ENCODE results near the gene TRAPPC6A. TPM values are rescaled to one million over a fixed set of nuclear protein-coding genes. Genes with fewer than 3 reads are reported as not detected.

TRAPPC6A gene
- total RNA-seq, 1 experiment from 2014 or later = 13.3 TPM

DNA sequence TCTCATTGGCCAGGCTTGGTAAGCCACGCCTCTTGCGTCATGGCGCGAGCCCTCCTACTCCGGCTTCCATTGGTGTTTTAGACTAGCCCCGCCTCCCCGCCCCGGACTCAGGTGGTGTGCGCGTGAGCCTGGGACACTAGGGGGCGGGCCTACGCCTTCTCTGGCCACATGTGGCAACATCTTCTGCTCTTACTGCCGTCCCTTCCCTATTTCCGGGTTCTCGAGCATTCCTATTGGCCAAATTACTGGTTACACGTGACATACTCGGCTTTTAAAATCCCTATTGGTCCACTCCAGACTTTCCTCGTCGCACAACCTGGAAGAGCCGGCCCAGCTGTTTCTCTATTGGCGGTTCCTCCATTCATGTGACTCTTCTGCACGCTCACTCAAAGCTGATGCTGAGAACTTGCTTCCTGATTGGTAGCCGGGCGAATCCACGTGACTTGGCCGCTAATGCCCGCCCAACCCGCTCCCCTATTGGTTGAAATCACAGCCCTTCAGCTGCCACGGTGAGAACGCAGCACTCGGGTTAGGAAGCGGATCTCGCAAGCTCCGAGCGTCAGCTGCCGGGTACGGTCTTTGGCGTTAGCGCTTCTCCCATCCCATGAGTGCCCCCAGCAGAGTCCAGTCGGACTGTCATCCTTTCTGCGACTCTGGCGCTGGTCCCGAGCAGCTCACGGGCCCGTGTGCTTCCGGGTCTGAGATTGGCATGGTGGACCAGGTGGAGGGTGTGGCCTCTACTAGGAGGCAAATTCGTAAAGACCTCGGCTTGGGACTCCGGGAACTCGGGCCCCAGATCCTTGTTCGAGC, 430 bp upstream of the TRAPPC6A start, which contains the start of gene BLOC1S3:
BLOC1S3 (plus strand) TSS at position 523 of the 810 bp plus-strand sequence. CDS start 513 bp downstream, outside the sequence.
- peak within 1 kb of the TSS; percentile 74 for H3K27ac ChIP-seq
- H3K4me1 ChIP-seq (replicated peaks) = peaks cover 15% of the 10 kb centered on the region
- H3K4me3 ChIP-seq = peak within 1 kb of the TSS; percentile 61
- DNase-seq (ENCODE audit: low read depth in 1 of 2, low spot score in 2 of 2) = peak; percentile 99 to 100
- H3K27me3 ChIP-seq (replicated peaks) = no peaks in the 10 kb centered on the region
- H3K9me3 ChIP-seq (replicated peaks) = no peaks in the 10 kb centered on the region
- peaks cover 10% of the 10 kb centered on the region for H3K36me3 ChIP-seq

DNA sequence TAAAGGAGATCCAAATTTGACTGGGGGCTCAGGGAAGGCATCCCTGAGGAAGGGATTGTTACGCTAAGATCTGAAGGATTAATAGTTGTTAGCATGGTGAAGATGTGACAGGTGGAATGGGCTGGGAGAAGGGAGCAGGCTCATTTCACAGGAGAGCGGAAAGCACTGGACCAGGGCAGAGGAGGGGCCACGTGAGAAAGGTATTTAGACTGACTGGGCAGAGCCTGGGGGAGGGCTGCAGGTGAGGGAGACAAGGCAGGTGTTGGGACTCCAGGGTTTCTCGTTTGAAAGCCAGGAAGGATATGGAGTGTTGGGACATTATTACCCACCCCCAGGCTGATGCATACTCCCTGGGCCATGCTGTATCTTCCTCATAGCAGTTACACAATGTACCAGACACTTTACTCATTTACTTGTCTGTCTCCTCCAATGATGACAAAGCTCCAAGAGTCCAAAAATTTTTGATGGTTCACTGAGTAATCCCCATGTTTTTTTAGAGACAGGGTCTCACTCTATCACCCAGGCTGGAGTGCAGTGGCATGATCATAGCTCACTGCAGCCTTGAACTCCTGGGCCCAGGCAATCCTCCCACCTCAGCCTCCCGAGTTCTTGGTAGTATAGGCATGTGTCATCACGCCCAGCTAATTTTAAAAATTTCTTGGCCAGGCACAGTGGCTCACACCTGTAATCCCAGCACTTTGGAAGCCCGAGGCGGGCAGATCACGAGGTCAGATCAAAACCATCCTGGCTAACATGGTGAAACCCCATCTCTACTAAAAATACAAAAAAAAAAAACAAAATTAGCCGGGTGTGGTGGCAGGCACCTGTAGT, 2.3 kb downstream of the TRAPPC6A start:
- H3K27ac ChIP-seq = no peak overlapping the region
- no peak for DNase-seq (ENCODE audit: low read depth in 1 of 2, low spot score in 2 of 2)

DNA sequence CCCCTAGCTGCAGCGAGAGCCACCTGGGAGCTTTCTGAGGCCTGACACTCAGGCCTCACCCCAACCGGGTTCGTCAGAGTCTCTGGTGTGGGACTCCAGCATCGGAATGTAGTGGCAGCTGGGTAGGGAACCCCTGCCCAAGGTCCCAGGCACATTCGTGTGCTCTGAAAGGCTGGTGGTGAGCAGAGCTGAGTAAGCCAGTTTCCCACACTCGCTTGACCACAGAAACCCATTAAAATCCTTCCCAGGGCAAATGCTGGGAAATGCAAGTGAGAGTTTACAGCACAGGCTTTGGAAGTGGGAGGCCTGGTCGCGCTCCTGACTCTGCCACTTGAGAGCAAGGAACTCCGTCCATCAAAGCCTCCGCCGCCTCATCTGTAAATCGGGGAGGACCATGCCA, 4.2 kb downstream of the TRAPPC6A start:
- H3K4me3 ChIP-seq = no peak overlapping the region
- no peaks in the 10 kb centered on the region for H3K27me3 ChIP-seq (replicated peaks)
- H3K36me3 ChIP-seq = no peaks in the 10 kb centered on the region
- H3K27ac ChIP-seq = no peak overlapping the region
- peaks cover 17% of the 10 kb centered on the region for H3K4me1 ChIP-seq (replicated peaks)
- DNase-seq (ENCODE audit: low read depth in 1 of 2, low spot score in 2 of 2) = no peak
- no peaks in the 10 kb centered on the region for H3K9me3 ChIP-seq (replicated peaks)

More for the DNA sequence above, 2.3 kb downstream of the TRAPPC6A start:
- peaks cover 23% of the 10 kb centered on the region for H3K4me1 ChIP-seq (replicated peaks)
- H3K4me3 ChIP-seq = no peak overlapping the region
- peaks cover 10% of the 10 kb centered on the region for H3K36me3 ChIP-seq
- no peaks in the 10 kb centered on the region for H3K27me3 ChIP-seq (replicated peaks)
- H3K9me3 ChIP-seq (replicated peaks) = no peaks in the 10 kb centered on the region

DNA sequence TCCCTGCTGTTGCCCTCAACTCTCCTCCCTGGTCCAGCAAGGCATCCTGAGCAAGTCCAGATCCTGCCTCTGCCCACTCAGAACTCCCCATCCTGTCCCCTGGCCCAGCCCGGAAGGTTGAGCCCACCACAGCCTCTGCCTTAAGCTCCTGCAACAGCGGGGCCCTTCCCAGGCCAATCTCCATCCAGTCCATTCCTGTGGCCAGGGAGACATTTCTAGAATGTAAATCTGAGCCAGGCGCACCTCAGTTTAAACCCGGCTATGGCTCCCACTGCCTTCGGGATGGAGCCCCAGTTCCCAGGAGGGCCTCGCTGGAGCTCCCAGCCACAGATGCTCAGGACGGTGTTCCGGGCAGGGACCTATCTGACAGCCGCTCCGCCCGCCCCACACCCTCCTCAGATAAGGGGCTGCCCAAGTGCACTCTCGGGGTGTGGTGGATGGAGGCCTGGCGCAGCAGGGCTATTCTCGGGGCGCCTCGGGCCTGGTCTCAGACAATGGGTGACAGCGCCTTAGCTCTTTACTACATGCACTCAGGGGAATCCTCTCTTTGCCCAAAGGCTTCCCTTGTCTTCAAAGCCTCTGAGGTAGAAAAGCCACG, 5.3 kb downstream of the TRAPPC6A start:
- Histone ChIP-seq H3K9me3 (replicated peaks) (no peaks in the 10 kb centered on the region), H3K27me3 (replicated peaks) (no peaks in the 10 kb centered on the region), H3K27ac (no peak overlapping the region), H3K4me1 (replicated peaks) (peaks cover 17% of the 10 kb centered on the region), H3K36me3 (no peaks in the 10 kb centered on the region), H3K4me3 (no peak overlapping the region)
- no peak for DNase-seq (ENCODE audit: low read depth in 1 of 2, low spot score in 2 of 2)

DNA sequence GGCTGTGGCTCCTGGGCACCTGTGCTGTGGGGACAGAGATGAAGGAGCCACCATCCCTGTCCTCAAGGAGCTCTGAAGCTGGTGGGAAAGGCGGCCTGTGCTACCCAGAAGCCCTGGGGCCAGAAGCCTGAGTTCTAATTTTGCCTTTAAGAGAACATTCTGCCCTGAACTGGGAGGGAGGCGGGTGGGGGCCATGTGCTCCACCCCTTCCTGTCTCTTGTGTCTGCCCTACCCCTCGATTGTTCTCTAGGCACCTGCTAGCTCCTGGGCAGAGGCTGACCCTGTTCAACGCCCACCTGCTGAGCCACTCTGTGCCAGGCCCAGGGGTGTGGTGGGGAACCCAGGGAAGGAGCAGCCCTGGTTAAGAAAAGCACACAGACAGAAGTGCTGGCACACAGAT, 5.9 kb downstream of the TRAPPC6A start:
- peaks cover 12% of the 10 kb centered on the region for H3K4me1 ChIP-seq (replicated peaks)
- no peak for DNase-seq (ENCODE audit: low read depth in 1 of 2, low spot score in 2 of 2)
- no peaks in the 10 kb centered on the region for H3K27me3 ChIP-seq (replicated peaks)
- no peak overlapping the region for H3K27ac ChIP-seq
- H3K36me3 ChIP-seq = no peaks in the 10 kb centered on the region
- no peaks in the 10 kb centered on the region for H3K9me3 ChIP-seq (replicated peaks)
- H3K4me3 ChIP-seq = no peak overlapping the region

DNA sequence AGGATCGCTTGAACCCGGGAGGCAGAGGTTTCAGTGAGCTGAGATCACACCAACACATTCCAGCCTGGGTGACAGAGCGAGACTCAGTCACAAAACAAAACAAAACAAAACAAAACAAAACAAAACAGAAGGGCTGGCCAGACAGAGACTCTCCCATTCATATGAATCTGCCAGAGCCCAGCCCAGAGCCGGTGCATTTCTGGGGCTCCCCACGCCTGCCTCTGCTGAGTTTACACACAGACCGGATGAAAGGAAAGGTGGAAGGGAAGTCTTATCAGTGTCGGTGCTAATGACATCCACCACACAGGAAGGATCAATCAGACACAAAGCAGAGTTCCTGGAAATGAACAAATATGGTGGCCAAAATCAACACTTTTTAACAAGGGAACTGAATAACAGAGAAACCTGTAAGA, 6.8 kb downstream of the TRAPPC6A start:
- no peak for DNase-seq (ENCODE audit: low read depth in 1 of 2, low spot score in 2 of 2)
- Histone ChIP-seq H3K4me1 (replicated peaks) (peaks cover 10% of the 10 kb centered on the region), H3K4me3 (no peak overlapping the region), H3K9me3 (replicated peaks) (no peaks in the 10 kb centered on the region), H3K27ac (no peak overlapping the region), H3K27me3 (replicated peaks) (no peaks in the 10 kb centered on the region), H3K36me3 (no peaks in the 10 kb centered on the region)

DNA sequence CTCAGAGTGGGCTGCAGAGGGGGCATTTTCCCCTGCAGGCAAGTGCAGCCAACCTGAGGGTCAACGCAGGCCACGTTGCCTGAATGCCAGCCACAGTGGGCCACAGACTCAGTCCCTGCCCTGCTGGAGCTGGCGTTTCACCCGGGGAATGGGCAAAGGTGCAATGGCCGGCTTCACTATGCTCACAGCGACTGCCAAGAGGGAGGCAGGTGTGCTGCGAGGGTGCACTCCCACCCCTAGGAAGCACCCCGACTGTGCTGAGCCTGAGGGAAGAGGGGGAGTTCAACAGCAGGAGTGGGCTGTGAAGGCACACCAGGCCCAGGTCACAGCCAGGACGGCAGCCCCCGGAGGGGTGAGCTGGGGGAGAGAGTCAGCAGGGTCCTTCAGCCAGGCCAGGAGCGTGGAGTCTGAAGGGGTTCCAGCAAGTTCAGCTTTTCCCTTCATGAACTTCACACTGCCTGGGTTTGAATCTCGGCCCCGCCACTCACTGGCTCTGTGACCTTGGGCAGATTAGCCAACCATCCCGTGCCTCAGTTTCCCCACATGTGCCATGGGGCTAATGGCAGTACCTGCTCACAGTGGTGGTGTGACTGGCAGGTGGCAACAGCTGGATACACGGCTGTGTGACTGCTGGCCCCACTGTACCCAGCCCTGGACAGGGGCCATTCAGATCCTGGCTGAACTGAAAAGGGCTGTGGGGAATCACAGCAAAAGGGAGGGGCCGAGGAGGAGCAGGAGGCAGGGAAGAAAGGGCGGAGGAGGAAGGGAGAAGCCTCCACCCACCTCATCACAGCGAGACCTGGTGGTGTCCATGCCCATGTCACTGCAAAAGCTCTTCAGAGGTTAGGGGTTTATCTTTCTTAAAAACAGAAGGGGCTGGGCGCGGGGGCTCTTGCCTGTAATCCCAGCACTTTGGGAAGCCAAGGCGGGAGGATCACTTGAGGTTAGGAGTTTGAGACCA, 7.6 kb downstream of the TRAPPC6A start:
- H3K27ac ChIP-seq = no peak overlapping the region
- H3K4me1 ChIP-seq (replicated peaks) = peaks cover 10% of the 10 kb centered on the region
- no peaks in the 10 kb centered on the region for H3K9me3 ChIP-seq (replicated peaks)
- no peak overlapping the region for H3K4me3 ChIP-seq
- H3K36me3 ChIP-seq = no peaks in the 10 kb centered on the region
- no peak for DNase-seq (ENCODE audit: low read depth in 1 of 2, low spot score in 2 of 2)
- H3K27me3 ChIP-seq (replicated peaks) = no peaks in the 10 kb centered on the region

DNA sequence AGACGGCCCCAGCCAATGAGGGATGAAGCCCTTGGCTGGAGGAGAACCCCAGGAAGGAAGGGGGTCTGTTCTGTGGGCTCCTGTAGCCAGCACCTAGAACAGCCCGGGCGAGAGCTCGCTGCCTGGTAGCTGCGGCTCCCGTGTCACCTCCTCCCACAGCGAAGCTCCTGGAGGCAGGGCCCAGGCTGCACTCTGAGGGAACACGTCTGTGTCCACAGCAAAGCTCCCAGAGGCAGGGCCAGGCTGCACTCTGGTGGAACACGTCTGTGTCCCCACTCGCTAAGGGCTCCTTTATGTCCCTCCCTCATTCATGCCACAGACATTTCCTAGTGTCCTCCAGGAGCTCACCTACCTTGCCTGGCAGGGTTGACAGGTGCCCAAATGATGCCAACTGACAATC, 8.4 kb downstream of the TRAPPC6A start:
- Histone ChIP-seq H3K4me1 (replicated peaks) (peaks cover 12% of the 10 kb centered on the region), H3K9me3 (replicated peaks) (no peaks in the 10 kb centered on the region), H3K27me3 (replicated peaks) (no peaks in the 10 kb centered on the region), H3K27ac (no peak overlapping the region), H3K4me3 (no peak overlapping the region), H3K36me3 (no peaks in the 10 kb centered on the region)
- DNase-seq (ENCODE audit: low read depth in 1 of 2, low spot score in 2 of 2) = no peak

DNA sequence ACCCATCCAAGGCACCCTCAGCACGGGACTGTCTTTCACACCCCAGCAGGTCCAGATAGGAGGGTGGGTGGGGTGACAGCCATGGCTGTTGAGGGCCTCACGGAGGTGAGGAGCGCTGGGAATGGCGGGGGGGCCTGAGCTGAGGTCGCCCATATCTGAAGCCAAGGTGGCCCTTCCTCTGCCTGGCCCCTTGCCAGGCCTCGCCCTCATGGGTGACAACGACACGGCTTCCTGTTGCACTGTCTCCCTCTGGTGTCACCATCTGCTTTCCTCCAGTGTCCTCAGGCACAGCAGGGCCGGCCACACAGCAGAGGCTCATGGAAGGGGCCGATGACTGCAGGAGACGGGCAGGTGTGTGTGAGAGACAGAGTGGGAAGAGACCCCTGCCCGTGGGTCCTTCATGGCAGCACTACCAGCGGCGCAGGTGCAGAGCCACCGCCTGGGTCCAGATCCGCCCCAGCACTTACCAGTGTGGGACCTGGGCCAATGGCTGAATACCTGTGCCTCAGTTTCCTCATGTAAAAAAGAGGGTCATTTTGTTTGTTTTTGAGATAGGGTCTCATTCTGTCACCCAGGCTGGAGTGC, 9.2 kb downstream of the TRAPPC6A start:
- H3K27me3 ChIP-seq (replicated peaks) = no peaks in the 10 kb centered on the region

DNA sequence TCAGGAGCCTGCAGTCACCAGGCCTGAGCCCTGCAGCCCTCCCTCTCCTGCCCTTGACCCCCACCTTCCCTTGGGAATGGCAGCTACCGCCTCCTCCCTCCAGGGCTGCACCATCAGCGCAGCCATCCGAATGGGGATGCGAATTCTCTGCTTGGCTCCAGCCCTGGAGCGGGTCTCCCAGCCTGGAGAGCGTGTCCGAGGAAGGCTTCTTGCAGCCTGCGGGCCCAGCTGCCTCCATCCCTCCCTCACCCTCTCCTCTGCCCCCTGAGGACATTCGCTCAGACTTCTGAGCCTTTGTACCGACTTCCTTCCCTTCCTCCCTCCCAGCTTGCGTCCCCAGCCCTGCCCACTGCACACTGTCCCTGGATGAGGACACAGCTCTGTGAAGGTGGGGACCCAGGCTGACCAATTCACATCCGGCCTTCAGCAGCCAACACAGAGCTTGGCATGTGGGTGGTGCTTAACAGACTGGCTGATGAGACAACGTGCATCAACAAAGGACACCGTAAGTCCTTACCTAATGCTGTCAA, 11.2 kb downstream of the TRAPPC6A start:
- H3K4me3 ChIP-seq = no peak overlapping the region
- no peaks in the 10 kb centered on the region for H3K36me3 ChIP-seq
- H3K9me3 ChIP-seq (replicated peaks) = no peaks in the 10 kb centered on the region
- peaks cover 19% of the 10 kb centered on the region for H3K4me1 ChIP-seq (replicated peaks)
- H3K27me3 ChIP-seq (replicated peaks) = no peaks in the 10 kb centered on the region
- DNase-seq (ENCODE audit: low read depth in 1 of 2, low spot score in 2 of 2) = no peak
- H3K27ac ChIP-seq = no peak overlapping the region

More for the DNA sequence above, 9.2 kb downstream of the TRAPPC6A start:
- H3K36me3 ChIP-seq = no peaks in the 10 kb centered on the region
- no peak overlapping the region for H3K4me3 ChIP-seq
- no peak overlapping the region for H3K27ac ChIP-seq
- H3K4me1 ChIP-seq (replicated peaks) = peaks cover 19% of the 10 kb centered on the region
- H3K9me3 ChIP-seq (replicated peaks) = no peaks in the 10 kb centered on the region
- DNase-seq (ENCODE audit: low read depth in 1 of 2, low spot score in 2 of 2) = no peak

DNA sequence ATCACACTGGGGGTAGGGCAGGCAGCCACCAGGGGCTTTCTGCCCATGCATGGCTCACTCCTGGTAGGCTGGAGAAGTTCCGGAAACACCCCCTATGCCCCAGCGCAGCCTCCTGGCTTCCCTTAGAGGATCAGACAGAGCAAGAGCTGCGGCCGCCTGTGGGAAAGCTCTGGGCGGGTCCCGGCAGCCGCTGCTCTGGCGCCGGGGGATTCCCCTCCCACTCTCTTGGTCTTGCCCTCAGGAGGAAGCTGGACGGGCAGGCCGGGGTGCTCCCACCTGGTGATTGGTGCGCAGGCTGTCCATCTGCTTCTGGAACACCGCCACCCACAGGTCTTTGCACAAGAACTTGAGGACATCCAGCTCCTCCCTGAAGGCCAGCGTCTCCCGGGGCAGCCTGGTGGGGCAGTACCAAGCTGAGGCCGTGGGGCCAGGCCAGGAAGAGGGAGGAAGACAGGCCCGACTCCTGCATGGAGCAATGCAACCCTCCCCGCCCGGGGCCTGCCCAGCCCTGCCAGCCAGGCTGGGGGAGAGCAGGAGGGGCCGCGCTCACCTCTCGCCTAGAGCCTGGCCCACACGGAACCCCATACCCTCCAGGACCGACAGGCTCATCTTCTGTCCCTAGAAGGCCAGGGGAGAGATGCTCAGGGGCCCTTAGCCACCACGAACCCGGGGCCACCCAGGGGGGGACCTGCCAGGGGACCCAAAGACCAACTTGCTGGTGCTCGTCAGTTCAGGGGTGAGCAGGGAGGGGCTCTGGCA, 13.3 kb downstream of the TRAPPC6A start:
- DNase-seq (ENCODE audit: low read depth in 1 of 2, low spot score in 2 of 2) = peak; percentile 42 to 74

More for the DNA sequence above, 13.3 kb downstream of the TRAPPC6A start:
- H3K4me1 ChIP-seq (replicated peaks) = peaks cover 9% of the 10 kb centered on the region
- no peak overlapping the region for H3K27ac ChIP-seq
- no peaks in the 10 kb centered on the region for H3K36me3 ChIP-seq
- H3K9me3 ChIP-seq (replicated peaks) = no peaks in the 10 kb centered on the region
- no peak overlapping the region for H3K4me3 ChIP-seq
- H3K27me3 ChIP-seq (replicated peaks) = peaks cover 6% of the 10 kb centered on the region; the same call in 1 of the 2 replicates
